Measurements from ENCODE around the gene CIZ1. TPM values are rescaled to one million over a fixed set of nuclear protein-coding genes. Genes with fewer than 3 reads are reported as not detected.

CIZ1 gene
- total RNA-seq, 1 donor from 2014 or later: 33.4 TPM

- no peak overlapping the region for H3K27ac Mint-ChIP-seq
- Histone ChIP-seq H3F3A (ENCODE audit: low read depth) (no peaks in the 10 kb centered on the region), H3K79me2 (ENCODE audit: low read depth) (no peaks in the 10 kb centered on the region), H3K4me2 (no peak overlapping the region), H3K9me3 (ENCODE audit: low read depth) (no peaks in the 10 kb centered on the region), H3K4me1 (no peaks in the 10 kb centered on the region), H3K4me3 (no peak overlapping the region), H3K9ac (no peak overlapping the region), H4K20me1 (ENCODE audit: low read depth) (peaks cover 60% of the 10 kb centered on the region), H3K36me3 (no peaks in the 10 kb centered on the region), H3K27ac (no peak overlapping the region), H2AFZ (replicated peaks) (no peak overlapping the region), H3K27me3 (no peaks in the 10 kb centered on the region)
- H3K9me3 Mint-ChIP-seq: no peaks in the 10 kb centered on the region
- peaks cover 16% of the 10 kb centered on the region for H3K27me3 Mint-ChIP-seq (ENCODE audit: insufficient read depth, low read depth)
- H3K4me1 Mint-ChIP-seq: peaks cover 43% of the 10 kb centered on the region
- no peak for DNase-seq (ENCODE audit: low spot score)
- TF ChIP-seq EZH2 (IDR thresholded peaks at IDR 0.05) (no peak), EZH2phosphoT487 (IDR thresholded peaks at IDR 0.05) (no peak)
- TF ChIP-seq, protein P1, sequence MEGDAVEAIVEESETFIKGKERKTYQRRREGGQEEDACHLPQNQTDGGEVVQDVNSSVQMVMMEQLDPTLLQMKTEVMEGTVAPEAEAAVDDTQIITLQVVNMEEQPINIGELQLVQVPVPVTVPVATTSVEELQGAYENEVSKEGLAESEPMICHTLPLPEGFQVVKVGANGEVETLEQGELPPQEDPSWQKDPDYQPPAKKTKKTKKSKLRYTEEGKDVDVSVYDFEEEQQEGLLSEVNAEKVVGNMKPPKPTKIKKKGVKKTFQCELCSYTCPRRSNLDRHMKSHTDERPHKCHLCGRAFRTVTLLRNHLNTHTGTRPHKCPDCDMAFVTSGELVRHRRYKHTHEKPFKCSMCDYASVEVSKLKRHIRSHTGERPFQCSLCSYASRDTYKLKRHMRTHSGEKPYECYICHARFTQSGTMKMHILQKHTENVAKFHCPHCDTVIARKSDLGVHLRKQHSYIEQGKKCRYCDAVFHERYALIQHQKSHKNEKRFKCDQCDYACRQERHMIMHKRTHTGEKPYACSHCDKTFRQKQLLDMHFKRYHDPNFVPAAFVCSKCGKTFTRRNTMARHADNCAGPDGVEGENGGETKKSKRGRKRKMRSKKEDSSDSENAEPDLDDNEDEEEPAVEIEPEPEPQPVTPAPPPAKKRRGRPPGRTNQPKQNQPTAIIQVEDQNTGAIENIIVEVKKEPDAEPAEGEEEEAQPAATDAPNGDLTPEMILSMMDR (IDR thresholded peaks at IDR 0.05): no peak
- H3K36me3 Mint-ChIP-seq: peaks cover 4% of the 10 kb centered on the region
- peak overlapping the region; percentile 35 for H3K4me3 Mint-ChIP-seq
These were observed 20.6 kb upstream of the CIZ1 start for GRCh38 chr9:128211981-128212281.

DNA sequence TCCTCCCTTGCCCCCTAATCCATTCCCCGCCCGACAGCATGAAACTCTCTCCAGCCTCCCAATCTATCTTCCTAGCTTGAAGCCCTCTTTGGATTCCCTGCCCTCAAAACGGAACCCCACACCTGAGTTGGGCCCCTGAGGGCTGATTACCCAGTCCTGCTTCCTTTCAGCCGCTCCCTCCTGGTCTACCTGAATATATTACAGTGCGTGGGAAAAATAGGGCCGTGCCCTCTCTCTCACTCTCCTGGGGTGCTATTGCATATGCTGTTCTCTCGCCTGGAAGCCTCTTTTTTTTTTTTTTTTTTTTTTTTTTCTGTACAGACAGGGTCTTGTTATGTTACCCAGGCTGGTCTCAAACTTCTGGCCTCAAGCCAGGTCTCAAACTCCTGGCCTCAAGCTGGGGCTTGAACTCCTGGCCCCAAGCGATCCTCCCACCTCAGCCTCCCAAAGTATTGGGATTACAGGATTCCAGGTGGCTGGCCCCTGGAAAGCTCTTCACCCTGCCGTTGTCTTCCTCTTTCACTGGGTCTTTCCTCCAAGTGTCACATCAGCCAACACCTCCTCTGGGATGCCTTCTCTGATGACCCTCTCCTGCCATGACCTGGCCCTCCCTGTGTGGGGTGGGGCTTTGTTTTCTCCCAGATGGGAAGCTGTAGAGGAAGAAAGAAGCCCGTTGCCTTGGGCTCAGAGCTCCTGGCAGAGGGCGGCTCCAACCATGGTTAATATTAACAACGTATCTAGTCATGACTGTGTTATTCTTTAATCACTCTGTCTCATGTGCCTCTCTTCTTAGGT, 20.0 kb upstream of the CIZ1 start:
- Mint-ChIP-seq H3K4me1 (peaks cover 44% of the 10 kb centered on the region), H3K27me3 (ENCODE audit: insufficient read depth, low read depth) (peaks cover 14% of the 10 kb centered on the region), H3K36me3 (peaks cover 2% of the 10 kb centered on the region), H3K9me3 (no peaks in the 10 kb centered on the region), H3K27ac (peak overlapping the region; percentile 43), H3K4me3 (peak overlapping the region; percentile 36)
- no peaks in the 10 kb centered on the region for H3K27me3 ChIP-seq
- no peak overlapping the region for H3K9ac ChIP-seq
- H3K36me3 ChIP-seq: no peaks in the 10 kb centered on the region
- H3K27ac ChIP-seq: no peak overlapping the region
- TF ChIP-seq, protein P1 (IDR thresholded peaks at IDR 0.05): no peak
- TF ChIP-seq EZH2 (IDR thresholded peaks at IDR 0.05) (no peak), EZH2phosphoT487 (IDR thresholded peaks at IDR 0.05) (no peak)
- DNase-seq (ENCODE audit: low spot score): no peak
- no peaks in the 10 kb centered on the region for H3K79me2 ChIP-seq (ENCODE audit: low read depth)
- H2AFZ ChIP-seq (replicated peaks): no peak overlapping the region
- H3K9me3 ChIP-seq (ENCODE audit: low read depth): no peaks in the 10 kb centered on the region
- no peaks in the 10 kb centered on the region for H3K4me1 ChIP-seq
- H3F3A ChIP-seq (ENCODE audit: low read depth): no peaks in the 10 kb centered on the region
- no peak overlapping the region for H3K4me3 ChIP-seq
- H4K20me1 ChIP-seq (ENCODE audit: low read depth): peaks cover 60% of the 10 kb centered on the region
- H3K4me2 ChIP-seq: no peak overlapping the region

GRCh38 chr9:128208946-128209669, 17.7 kb upstream of the CIZ1 start:
- Mint-ChIP-seq H3K9me3 (no peaks in the 10 kb centered on the region), H3K27me3 (ENCODE audit: insufficient read depth, low read depth) (peaks cover 12% of the 10 kb centered on the region), H3K4me3 (peak overlapping the region; percentile 41), H3K27ac (no peak overlapping the region), H3K4me1 (peaks cover 34% of the 10 kb centered on the region), H3K36me3 (peaks cover 2% of the 10 kb centered on the region)
- H3K9me3 ChIP-seq (ENCODE audit: low read depth): no peaks in the 10 kb centered on the region
- TF ChIP-seq EZH2phosphoT487 (IDR thresholded peaks at IDR 0.05) (no peak), EZH2 (IDR thresholded peaks at IDR 0.05) (no peak)
- TF ChIP-seq, protein P1 (IDR thresholded peaks at IDR 0.05): no peak
- H3F3A ChIP-seq (ENCODE audit: low read depth): peaks cover under 1% of the 10 kb centered on the region
- H2AFZ ChIP-seq (replicated peaks): no peak overlapping the region
- no peak overlapping the region for H3K27ac ChIP-seq
- H3K79me2 ChIP-seq (ENCODE audit: low read depth): peaks cover 13% of the 10 kb centered on the region
- no peak overlapping the region for H3K4me2 ChIP-seq
- peaks cover 8% of the 10 kb centered on the region for H3K4me1 ChIP-seq
- H3K36me3 ChIP-seq: no peaks in the 10 kb centered on the region
- H4K20me1 ChIP-seq (ENCODE audit: low read depth): peaks cover 47% of the 10 kb centered on the region
- no peak overlapping the region for H3K9ac ChIP-seq
- no peaks in the 10 kb centered on the region for H3K27me3 ChIP-seq
- H3K4me3 ChIP-seq: no peak overlapping the region
- DNase-seq (ENCODE audit: low spot score): no peak

All from neural progenitor cell (in vitro differentiated cells).